Left cardiac atrium (tissue), 4 donors: ENCODE data around the gene CD207. TPM values are rescaled to one million over a fixed set of nuclear protein-coding genes. Genes with fewer than 3 reads are reported as not detected.
A peak's percentile ranks its signal among the peaks of the same experiment; 100 is the strongest.

ENCODE experiments used
- ATAC-seq, 2 donors: fragments of 200-7000 bp; cut with Tn5 transposase; one replicate each; pipeline ENCODE4 v1.9.1; 2020; ENCODE audit warnings: mild to moderate bottlenecking in 2 of 2, moderate library complexity in 2 of 2
- DNase-seq: peaks from one replicate; pipeline ENCODE4 v3.0.0-alpha.2; 2020
- intact Hi-C, 2 donors: fragments of 100-400 bp; cut with DNase I; formaldehyde crosslinking; loops; one replicate each; pipeline versions ENCODE4 v1.14.1 to v1.15.1; 2022 to 2023
- total RNA-seq, 2 donors: library from RNA; stranded (reverse); fragmentation: NEBNext Ultra II Directional; extraction: Animal tissue kit (Norgen Biotek cat#: 25700); gene quantifications; one replicate each; pipeline ENCODE4 v1.2.1, GENCODE V29; 2021
- donor health status: DM: no; HTN: yes; CAD: no.
- donor health status: DM: no; HTN: yes; CAD: no; lungs with severe emphysema.
- donor health status: DM: yes; HTN: yes; CAD: no.
- donor health status: Dilated cardiomyopathy.

CD207 gene
- total RNA-seq, 2 donors from 2014 or later: 0.24 TPM; not detected in 1

DNA sequence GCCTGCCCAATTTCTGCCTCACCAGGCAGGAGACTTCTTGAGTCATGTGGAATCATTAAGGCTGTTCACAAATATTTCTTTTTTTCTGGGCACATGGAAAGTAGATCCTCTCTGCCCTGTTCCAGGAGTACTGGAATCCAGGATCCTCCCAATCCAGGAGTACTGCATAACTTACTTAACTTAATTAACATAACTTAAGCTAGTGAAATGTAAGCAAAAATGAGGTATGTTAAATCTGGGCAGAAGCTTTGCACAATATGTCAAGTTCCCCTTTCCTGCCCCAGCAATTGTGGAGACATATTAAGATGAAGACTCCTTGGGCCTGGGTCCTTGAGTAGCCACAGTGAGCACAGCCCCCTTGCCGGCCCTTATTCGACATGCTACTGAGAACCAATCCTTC, 3.2 kb downstream of the CD207 start:
- DNase-seq: no peak
- ATAC-seq: no peak
- intact Hi-C loops: no loop called here

DNA sequence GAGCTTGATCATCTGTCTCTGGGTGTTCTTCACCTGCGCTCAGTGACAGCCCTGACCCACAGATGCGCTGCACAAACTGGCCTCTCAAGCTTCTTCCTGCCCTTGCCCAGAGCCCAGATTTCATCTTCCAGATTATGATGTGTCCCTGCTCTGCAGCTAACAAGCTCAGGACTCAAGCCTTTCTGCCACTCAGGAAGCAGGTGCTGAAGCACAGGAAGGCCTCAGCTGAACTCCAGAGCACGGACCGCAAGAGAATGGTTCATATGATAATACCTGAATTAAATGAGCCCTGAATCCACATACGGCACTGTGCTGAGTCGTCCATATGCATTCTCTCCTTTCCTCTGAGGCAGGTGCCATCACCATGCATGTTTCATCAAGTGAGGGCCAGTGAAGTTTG, 3.8 kb downstream of the CD207 start:
- intact Hi-C loops: no loop called here
- ATAC-seq: no peak
- no peak for DNase-seq

DNA sequence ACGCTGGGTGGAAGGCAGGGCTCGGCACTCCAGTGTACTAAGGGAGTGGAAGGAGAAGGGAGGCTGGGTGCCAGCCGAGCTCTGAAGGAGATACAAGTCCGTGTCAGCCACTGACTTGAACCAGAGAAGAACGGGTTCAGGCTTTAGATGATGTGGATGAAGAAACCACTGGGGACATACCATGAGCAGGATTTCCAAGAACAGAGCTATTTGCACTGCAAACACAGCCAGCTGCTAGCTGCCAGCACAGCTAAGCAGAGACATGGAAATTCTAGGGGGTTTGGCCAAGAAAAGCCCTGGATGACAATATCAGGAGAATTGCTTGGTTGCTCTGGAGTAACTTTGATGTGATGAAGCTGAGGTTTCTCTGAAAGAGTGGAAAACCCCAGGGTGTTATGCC, 5.2 kb downstream of the CD207 start:
- ATAC-seq (peak; percentile 45 to 77), DNase-seq (peak; percentile 38)
- intact Hi-C loops: no loop called here

DNA sequence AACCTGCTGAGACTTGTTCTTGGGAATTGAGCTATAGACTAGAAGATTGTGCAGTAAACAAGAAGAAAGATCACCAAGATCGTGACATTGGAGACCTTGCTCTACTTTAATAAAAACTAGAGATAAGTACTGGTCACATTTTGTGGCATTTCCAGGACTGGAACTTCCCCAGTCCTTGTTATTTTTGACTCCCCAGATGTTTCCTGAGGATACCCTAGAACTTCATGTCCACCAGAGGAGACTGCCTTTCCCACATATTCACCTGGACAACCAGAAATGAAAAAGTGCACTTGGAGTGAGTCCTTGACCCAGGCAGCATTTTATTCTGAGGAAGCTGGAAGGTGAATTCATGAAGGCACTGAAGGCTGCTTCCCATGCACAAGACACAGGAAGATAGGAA, 5.7 kb downstream of the CD207 start:
- intact Hi-C loops: no loop called here
- no peak for ATAC-seq
- no peak for DNase-seq

DNA sequence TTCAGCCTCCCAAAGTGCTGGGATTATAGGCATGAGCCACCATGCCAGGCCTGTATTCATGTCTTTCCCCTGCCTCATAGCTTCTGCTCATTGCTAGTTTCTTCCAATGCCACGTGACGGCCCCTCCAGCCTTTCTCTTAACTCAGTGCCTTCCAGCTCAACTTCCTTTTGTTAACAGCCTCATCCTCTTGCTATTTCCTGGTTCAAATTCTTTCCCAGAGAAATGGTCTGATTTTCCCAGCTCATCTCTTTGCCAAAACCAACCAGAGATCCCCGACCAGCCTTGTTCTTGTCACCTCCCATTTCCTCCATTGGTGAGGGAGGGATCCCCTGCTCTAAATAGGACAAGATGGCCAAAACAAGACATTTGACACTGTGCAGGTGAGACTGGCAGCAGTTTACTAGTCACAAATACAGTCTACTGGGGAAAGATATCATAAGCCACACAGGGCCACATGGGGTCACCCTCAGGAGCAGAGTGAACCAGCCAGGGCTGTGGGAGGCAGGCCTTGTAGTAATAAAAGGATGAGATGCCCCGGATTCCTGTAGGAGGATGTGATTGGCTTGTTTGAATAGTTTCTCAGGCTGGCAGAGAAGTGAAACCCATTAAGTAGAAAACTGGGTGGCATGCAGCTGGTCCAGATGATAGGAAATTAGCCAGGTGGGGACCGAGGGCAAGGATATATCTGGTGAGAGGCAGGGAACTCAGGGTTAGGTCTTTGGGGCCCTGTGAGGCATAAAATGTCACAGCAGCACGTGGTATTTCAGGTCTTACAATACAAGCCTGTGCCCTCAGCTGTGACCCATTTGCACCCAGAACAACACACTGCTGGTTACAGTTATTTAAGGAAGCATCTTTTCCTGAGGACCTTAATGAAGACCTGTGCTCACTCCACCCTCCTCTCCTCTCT, 6.4 kb downstream of the CD207 start:
- DNase-seq: peak; percentile 64

DNA sequence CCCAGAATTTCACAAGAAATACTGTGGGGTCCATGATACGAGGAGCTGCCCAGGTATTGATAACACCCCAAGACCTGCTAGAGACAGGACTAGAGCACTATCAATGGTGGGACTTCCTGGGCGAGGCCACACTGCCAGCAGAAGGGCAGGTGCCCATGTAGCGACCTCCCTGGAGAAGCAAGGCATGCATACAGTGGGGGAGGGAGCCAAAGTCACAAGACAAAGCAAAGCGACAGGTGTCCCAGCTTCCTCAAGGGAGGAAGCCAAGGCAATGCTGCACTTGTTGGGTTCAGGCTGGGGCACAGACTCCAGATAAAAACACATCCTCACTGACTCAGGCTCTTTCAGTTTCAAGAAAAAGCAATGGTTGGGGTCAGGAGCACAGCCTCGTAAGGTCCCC, 7.5 kb downstream of the CD207 start:
- DNase-seq: no peak
- intact Hi-C loops: no loop called here
- no peak for ATAC-seq

More for the DNA sequence above, 6.4 kb downstream of the CD207 start:
- peak in 1 of 2 donors; percentile 54 for ATAC-seq
- intact Hi-C loops: no loop called here

DNA sequence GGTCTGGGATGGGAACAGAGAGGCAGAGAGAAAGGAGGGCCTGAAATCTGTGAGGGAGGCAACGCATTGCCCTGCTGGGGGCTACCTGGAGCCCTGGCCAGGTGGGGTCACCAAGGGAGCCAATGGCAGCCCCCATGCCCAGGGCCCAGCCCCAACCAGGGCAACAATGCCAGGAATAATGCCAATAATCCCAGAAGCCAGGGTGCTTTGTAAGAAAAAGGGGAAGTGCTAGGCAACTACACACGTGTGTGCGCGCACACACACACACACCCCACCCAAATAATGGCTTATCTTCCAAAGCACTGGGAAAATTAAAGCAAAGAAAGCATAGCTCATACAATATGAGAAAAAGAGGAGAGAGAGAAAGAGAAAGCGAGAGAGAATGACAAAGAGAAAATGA, 8.2 kb downstream of the CD207 start:
- DNase-seq (no peak), ATAC-seq (no peak)
- intact Hi-C loops: no loop called here

DNA sequence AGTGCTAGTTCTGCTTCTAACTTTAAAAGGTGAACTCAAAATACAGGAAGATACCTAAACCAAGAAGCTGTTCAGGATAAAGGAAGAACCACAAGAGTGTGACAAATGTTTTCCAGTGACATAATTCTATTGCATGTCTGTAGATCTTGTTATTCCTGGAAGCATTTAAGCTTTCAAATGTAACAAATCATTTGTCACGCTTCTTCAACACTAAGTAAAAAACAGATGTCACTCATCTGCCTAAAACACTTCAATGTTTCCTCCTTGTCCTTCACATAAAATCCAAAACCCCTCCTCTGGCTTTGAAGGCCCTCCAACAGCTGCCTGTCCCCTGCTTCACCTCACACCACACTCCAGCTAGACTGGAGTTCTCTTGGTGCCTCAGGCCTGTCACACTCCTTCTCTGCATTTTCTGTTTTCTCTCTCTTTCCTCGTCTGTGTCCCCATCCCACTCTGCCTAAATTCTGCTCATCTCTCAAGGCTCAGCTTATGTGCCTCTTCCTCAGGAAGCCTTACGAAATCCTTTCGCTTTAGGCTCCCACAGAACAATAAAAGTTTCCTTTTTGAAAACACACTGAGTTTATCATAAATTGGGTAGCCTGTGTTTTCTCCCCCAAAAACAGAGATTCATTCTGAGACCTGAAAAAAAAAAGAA, 8.8 kb downstream of the CD207 start:
- intact Hi-C loops: no loop called here
- DNase-seq: no peak
- ATAC-seq: no peak

DNA sequence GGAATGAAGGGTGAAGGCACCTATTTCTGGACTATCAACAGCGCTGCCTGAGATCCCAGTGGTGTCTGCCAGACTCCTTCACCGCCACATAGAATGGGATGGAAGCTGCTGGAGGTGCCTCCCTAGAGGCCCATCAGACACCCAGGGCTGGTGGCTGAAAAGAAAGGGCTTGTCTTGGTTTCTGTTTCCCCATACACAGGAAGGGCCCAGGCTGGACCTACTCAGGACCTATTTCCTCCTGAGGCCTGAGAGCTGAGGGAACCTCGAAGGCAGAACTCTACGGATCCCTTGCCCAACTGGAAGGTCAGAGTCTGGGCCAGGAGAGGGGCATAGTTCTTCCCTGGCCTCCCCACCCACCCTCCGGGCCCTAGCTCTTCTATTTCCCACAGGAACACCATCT, 12.4 kb downstream of the CD207 start:
- no peak for DNase-seq
- no peak for ATAC-seq
- intact Hi-C loops: no loop called here

DNA sequence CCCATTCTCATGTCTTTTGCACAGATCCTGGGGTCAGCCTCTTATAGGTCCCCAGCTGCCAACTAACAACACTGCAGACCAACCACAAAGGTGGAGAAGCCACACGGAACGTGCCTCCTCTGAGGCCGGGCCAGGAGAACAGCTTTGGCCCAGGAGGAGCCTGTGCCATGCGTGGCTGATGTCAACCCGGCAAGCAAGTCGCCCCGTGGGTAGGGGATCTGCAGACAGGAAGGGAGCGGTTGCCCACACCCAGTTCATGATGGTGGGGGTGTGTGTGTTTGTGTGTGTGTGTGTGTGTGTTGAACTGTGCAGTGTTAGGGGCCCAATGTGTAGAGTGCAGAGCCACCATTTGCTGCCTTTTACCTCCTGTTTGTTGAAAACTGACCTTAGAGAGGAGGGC, 12.8 kb downstream of the CD207 start:
- ATAC-seq: no peak
- intact Hi-C loops: no loop called here
- no peak for DNase-seq

DNA sequence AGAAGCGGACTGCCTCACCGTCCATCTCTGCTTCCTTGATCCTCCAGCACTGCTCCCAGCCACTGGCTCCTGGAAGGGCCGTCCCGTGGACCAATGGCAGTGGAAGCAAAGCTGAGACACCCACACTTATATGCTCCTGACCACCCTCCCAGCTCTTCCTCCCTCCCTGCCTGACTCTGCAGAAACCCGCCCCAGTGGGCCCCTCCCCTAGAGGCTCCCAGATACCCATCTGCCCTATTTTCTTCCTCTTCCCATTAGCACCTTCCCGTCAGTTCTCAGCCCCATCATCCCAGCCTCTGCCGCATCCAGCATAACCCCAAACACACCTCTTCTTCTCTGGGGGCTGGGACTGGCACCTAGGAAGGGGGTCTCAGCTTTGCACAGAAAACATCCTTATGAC, 15.1 kb downstream of the CD207 start, which contains the start of gene CLEC4F:
CLEC4F (minus strand) TSS at position 101 of the 400 bp plus-strand sequence; CDS start at position 25, 76 bp downstream.
- no peak for DNase-seq

DNA sequence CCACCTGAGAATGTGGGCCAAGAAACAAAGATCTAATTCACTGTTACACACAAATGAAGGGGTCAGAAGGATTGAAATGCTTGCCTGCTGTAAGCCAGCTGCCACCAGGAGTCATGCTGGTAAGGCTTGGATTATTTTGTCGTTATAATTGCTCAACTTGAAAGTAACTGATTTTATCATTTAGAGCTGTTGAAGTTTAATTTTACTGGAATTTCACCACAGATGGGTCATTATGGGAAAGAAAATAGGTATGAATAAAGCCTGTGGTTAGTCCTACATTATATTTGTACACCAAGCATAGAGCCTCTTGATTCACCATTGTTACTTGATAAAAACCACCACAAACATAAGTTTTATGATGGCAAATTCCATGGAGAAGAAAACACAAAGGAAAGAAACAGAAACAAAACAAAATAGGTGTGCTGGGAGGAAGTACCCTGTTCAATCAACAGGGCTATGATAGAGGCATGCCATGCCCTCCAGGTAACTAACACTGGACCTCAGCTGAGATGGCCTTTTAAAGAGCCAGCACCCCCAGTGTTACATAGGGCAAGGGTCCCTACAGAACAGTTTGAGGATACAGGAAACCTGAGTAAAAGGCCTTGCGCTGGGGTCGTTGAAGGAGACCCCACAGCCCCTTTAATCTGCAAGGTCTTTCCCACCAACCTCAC, 18.2 kb downstream of the CD207 start:
- intact Hi-C loops: no loop called here
- ATAC-seq (no peak), DNase-seq (no peak)

More for the DNA sequence above, 15.1 kb downstream of the CD207 start, which contains the start of gene CLEC4F:
- intact Hi-C loops: no loop called here
- no peak for ATAC-seq

DNA sequence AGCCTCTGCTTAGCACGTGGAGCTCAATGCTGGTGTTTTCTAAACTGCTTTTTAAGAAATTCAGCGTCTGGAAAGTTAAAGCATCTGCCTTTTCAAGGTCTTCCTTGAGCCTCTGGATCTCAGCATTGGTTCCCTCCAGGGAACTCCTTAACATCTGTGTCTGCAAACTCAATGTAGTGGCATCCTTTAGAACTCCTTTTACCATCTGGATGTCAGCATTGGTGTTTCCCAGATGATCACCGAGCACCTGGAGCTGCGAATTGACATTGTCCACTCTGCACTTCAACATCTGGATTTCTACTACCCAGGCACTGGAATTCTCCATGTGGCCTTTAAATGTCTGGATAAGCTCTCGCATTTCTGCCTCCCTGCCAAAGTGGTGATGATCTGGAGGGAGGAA, 18.9 kb downstream of the CD207 start:
- DNase-seq (no peak), ATAC-seq (no peak)
- intact Hi-C loops: no loop called here

DNA sequence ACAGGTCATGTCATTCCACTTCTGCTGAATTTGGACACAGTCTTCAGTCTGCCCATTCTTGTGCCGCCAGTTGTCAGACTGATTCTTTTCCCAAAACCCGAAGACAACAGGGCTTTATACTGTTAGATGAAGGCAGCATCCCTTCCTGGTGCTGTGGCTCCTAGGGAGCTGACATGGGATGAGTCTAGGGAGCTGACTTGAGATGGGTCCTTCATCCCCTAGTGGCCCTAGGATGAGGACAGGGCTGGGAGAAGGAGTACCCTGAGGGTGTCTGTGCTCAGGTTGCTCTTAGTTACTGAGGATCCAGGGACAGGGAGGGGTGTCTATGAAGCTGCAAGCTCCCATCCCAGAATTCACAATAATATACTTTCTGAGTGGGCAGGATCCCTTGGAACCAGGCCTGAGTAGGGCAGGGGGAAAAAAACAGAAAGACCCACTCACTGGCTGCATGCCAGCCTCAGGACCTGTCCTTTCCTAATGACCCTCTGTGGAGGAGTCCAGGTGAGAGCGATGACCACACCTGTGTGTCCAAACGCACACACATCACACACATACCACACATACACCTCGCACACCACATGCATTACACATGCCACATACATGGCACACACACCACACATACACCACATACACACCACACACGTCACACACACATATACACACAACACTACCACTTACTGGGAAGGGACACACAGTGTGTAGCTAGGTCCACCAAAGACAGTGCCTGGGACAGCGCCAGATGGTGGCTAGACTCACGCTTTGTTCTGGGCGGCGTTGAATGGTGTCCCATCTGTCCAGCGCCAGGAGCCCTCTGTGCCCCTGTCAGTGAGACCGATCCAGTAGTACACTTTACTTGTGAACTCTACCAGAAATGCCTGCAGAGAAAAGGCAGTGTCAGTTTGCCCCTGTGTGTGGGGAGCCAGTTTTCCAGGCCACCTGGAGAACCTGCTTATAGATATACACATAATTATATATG, 26.3 kb downstream of the CD207 start:
- intact Hi-C loops: no loop called here
- ATAC-seq: no peak
- no peak for DNase-seq

DNA sequence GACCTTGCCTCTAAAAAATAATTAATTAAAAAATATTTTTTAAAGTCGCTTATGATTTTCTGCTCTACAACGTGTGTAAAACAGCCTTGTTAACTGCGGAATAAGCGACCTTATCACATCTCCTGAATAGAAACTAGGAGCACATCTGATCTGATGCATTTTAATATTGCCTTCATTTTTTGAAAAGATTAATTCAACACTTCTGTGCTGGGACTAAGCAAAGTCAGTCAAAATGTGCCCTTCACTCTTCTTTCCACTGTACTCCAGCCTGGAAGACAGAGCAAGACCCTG, 27.8 kb downstream of the CD207 start:
- ATAC-seq (no peak), DNase-seq (no peak)
- intact Hi-C loops: no loop called here

DNA sequence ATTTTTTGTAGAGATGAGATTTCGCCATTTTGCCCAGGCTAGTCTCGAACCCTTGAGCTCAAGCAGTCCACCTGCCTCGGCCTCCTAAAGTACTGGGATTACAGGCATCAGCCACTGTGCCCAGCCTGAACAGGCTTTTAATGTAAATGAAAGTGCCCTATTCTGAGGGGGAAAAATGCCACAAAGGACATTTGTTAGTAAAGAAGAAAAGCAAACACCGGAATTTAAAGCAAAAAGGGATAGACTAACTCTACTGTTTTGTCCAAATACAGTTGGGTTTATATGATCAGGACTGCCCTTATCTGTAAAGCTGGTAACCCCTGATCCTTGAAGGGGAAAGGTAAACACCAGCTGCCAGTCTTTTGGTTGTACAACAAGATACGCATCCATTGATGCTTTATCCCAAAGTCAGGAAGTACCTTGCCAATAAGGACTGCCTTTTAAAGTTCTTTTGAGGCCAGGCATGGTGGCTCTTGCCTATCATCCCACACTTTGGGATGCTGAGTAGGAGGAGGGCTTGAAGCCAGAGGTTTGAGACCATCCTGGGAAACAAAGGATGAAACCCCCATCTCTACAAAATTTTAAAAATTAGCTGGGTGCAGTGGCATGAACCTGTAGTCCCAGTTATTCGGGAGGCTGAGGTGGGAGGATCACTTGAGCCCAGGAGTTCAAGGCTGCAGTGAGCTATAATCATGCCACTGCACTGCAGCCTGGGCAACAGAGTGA, 28.4 kb downstream of the CD207 start:
- no peak for DNase-seq
- no peak for ATAC-seq
- intact Hi-C loops: no loop called here

DNA sequence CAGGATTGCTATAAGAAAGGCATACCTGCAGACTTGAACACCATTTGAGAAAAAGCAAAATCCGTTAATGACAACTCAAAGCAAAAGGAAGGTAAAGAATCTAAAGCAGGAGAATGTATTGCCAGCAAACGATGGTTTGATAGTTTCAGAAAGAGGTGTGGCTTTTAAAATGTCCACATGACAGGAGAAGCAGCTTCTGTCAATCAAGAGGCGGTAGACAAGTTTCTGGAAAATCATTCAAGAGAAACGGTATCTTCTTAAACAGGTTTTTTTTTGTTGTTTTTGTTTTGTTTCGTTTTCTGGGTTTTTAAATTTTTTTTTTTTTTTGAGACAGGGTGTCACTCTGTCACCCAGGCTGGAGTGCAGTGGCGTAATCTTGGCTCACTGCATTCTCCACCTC, 29.0 kb downstream of the CD207 start:
- no peak for ATAC-seq
- intact Hi-C loops: no loop called here
- DNase-seq: no peak

DNA sequence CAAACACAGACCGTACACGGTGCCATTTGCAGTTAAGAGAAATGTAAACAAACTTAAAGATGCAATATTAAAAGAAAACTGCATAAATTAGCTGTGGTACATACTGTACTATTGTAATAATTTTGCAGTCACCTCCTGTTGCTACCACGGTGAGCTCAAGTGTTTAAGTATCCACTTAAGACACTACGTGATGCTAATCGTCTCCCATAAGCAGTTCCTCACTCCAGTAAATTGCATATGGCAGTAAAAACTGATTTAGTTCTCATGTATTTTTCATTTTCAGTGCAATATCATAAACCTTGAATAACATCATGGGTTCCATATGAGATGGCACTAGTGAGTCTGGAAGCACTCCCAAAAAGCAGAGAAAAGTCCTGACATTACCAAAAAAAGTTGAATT, 29.6 kb downstream of the CD207 start:
- no peak for DNase-seq
- intact Hi-C loops: no loop called here
- no peak for ATAC-seq
